Dermis blood vessel endothelial cell (primary cell): Measurements from ENCODE around the gene DBNL. TPM values are rescaled to one million over a fixed set of nuclear protein-coding genes. Genes with fewer than 3 reads are reported as not detected.

Experiments
- DNase-seq: peaks from one replicate; pipeline ENCODE4 v3.0.0; 2010
- total RNA-seq: library from RNA; depleted of rRNA; stranded (reverse); fragments of >200 nt; gene quantifications from 2 replicates; pipeline ENCODE4 v1.2.3, GENCODE V29; 2014

The DBNL gene
- total RNA-seq, 1 donor from 2014 or later, result 153 TPM

DNA sequence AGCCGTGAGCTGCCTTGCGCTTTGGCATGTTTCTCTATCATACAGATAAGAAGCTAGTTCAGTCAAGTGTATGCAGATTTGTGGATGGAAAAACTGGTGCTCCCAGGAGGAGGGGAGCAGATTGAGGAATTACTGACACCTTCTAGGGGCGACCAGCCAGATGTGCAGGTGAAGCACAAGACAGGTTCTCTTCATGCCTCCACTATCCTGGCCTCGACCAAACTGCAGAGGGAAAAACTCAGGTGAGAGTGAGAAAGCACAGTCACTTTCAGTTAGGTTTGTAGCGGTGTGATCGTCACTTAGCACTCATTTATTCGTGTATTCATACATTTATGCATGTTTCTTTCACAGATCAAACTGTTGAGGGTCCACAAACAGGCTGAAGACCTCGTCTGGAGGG lies 600 bp upstream of the DBNL start:
- no peak for DNase-seq

DNA sequence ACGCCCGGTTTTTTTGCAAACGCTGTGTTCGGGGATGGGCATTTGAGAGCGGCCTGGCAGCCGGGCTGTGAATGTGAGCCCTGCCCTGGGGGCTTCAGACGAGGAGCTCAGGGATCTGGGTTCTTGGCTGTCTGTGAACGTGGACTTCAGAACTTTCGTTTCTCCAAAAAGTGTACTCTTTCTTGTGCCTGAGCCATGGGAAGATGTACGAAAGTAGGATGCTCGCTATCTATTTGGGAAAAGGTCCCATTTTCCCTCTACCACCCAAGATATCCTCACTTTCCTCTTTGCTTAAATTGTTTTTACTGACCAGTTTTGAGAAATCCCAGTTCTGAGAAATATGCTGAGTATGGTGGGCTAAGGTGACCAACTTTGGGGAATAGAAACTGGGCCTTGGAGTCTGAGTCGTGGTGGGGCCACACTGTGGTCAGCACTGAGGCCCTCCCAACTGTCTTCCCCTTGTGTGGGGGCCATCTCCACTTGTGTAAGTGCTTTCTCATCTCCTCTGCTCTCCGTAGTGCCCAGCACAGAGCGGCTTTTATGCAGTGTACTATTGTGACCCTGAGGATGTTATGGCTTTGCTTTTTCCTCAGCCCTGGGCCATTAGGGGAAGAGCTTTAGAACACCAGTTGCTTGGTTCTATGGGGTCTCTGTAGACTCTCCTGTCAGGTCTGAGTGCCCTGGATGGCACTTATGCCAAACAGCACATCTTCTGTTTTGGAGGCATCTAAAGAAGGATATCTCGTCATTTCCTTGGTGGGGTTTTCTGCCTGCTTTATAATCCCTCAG lies 918 bp downstream of the DBNL start:
- no peak for DNase-seq

DNA sequence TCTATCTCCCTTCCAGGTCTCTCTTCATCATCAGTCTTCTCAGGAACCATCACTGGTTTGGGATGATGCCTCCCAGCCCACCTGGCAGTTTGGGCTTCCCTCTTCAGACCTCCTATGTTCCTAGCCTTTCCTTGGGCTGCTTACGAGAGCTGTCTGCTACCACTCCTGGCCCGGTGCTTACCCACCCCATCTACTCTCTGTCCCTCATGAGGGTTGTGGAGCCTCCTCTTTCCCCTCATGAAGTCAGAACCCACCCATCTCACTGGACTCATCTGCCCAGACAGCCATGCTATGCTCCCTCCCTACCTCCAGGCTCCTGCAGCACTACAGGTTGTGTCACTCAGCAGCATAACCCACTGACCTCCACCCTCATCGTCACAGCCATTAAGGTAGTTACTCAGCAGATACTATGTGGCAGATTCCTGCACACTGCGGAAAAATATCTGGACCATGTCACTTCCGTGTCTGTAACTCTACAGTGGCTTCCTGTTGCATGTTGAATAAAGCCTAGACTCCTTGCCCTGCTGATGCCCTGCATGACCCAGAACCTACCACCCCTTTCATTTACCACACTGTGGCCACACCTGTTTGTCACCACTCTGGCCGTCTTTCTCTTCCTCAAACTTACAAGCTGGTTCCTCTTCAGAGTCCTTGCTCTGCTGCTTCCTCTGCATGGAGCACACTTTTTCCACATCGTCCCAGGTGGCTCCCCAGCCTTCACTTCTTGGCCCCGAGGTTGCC lies 2.0 kb downstream of the DBNL start:
- peak; percentile 54 for DNase-seq

DNA sequence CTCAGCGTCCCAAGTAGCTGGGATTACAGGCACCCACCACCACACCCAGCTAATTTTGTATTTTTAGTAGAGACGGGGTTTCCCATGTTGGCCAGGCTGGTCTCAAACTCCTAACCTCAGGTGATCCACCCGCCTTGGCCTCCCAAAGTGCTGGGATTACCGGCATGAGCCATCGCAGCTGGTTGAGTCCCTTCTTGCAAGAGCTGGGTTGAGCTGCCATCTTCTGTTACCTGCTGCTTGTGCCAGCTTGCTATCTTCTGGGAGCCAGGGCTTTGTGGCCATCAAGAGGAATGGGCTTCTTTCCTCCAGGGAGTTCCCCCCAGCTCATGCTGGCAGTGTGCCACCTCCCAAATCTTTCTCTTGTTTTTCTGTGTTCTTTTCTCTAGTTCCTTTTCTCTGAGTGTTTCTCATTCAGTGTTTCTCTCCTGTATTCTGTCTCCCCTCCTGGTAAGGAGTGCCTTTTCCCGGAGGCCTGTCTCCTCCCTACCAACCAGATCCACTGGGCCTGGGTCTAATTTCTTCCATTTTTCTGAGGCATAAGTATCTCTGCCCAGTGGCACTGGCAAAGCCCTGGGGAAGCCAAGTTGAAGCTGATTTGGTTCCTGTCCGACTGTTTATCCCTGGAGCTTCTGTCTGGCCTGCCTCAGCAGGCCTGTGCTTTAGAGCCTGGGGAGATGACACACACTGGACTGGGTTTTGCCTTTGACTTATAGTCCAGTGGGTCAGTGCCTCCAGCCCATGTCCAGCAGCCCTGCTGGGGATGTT lies 3.7 kb downstream of the DBNL start:
- no peak for DNase-seq

DNA sequence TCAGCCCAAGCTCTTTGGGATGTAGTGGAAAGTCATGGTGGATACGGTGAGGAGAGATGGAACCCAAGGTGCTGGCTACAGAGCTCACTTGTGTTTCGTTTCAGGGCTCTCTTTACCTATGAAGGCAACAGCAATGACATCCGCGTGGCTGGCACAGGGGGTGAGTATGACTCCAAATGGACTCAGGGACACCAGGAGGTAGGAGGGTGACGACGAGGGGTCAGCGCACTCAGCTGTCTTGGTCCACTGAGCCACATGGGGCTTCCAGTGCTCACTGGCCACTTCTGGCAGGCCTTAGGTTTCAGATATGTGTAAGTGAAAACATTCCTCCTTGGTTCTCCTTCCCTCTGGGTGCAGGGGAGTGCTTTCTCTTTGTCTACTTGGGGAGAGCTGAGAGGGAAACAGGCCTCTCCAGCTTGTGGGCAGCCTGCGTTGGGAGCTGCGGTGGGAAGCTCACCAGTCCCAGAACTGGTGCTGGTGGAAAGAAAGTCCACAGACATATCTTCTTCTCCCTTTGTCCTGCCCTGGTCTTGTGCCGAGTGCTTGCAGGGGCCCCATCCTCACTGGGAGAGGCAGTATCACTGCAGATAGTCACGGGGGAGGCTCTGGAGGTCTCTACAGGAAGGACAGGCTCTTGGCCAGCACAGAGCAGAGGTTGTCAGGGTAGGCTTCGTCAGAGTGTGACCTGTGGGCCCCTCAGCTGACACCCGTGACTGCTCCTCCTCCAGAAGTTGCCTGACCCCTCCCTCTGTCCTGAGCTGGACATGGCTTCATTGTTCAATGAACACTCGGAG lies 5.8 kb downstream of the DBNL start:
- no peak for DNase-seq

DNA sequence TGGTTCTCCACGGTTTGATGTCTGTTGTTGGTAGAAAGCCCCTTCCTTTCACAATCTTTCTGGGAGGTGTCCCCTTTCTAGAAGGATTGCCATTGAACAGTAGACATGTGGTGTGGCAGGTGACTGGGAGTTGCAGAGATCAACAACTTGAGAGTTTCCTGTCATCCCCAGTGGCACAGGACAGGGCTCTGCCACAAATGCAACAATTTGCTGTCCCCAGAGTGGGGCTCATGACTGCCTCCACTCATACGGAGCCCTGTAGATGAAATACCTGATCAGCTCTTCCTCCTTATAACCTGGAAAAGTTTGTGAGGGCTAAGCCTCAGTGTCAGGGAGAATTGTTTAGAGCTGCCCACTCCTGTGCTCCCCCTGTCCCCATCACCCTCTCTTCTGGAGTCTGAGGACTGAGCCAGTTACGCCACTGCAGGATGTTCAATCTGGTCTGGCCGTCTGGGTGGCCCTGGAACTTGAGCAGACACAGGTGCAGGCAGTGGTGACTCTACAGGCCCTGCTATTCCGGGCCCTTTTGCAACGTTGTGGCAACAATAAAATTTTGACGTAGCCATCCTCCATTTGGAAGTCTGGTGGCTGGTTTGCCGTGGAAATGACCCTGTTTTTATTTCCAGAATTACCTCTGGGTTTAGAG lies 6.5 kb downstream of the DBNL start:
- DNase-seq, result no peak

DNA sequence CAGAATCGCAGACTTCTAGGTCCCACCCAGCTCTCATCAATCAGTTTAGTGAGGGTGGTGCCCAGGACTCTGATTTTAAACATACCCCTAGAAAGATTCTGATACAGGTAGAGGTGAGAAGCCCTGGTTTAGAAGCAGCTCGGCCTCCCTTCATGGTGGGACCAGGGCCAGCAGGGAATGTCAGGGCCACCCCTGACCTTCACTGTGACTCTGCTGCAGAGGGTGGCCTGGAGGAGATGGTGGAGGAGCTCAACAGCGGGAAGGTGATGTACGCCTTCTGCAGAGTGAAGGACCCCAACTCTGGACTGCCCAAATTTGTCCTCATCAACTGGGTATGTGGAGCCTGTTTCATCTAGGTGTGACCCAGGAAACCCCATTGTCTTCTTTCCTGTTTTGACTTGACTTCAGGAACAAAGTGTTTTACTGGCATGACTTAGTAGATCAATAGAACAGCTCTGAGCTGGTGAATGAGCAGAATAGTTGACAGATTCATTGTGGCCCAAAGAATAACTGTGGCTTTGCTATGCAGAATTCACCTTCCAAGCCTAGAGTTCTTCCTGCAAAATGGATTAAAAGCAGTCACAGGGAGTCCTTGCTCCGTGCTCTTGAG lies 7.2 kb downstream of the DBNL start:
- no peak for DNase-seq

DNA sequence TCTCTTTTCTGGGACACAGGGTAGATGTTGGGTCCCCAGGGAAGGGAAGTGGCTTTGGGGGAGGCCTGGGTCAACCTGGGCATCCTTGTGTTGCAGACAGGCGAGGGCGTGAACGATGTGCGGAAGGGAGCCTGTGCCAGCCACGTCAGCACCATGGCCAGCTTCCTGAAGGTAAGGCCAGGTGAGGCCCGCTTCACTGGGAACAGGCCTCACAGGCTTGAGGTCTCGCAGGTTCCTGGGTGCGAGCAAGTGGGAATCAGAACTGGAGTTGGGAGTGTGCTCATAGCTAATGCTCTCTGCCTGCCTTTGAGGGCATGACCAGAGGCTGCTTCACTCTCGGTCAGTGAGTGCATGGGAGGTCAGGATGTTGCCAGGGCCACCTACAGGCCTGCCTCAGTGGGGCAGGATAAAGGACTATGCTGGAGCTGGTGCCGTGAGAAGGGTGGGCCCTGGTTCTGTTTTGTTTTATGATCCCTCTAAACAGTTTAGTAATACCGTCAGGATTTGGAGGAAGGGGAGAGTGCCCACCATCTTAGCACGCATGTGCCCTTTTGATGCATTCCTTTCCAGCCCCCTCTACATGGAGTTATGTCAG lies 8.4 kb downstream of the DBNL start:
- DNase-seq, result no peak

DNA sequence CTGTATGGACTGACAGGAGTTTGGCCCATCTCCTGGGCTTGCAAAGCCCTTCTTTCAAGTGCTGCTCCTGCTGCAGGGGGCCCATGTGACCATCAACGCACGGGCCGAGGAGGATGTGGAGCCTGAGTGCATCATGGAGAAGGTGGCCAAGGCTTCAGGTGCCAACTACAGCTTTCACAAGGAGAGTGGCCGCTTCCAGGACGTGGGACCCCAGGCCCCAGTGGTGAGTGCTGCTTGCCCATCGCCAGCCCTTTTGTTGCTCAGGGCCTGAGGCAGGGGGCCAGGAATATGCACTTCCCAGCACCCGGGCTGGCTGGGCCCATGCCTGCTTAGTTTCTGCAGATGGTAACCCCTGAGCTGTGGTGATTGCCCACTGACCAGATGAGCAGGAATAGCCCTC lies 12.2 kb downstream of the DBNL start:
- no peak for DNase-seq

DNA sequence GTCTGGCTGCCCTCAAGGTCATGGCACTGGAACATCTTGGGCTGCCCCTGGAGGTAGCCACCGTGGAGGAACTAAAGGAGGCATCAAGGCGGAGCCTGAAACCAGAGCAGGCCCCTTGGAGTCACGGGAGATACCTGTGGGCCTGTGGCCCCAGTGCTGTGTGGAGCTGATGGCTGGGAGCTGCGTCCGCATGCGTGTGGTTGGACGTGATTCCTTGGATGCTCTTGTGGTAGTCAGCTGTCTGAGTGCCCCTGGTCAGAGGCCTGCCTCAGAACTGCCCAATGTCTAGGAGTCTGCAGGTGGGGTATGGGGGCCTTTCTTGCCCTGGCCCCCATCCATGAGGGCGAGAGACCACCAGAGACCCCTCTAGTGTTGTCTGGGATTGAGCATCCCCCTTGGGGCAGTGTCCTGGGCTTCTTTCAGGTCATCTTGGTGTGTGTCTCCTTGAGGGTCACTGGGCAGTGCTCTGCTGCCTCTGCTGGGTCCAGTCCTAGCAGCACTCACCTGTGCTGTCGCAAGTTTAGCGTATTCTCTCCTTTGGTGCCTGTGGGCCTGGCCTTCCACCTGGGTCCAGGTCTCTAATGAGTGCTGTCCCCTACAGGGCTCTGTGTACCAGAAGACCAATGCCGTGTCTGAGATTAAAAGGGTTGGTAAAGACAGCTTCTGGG lies 12.8 kb downstream of the DBNL start:
- DNase-seq, result no peak

DNA sequence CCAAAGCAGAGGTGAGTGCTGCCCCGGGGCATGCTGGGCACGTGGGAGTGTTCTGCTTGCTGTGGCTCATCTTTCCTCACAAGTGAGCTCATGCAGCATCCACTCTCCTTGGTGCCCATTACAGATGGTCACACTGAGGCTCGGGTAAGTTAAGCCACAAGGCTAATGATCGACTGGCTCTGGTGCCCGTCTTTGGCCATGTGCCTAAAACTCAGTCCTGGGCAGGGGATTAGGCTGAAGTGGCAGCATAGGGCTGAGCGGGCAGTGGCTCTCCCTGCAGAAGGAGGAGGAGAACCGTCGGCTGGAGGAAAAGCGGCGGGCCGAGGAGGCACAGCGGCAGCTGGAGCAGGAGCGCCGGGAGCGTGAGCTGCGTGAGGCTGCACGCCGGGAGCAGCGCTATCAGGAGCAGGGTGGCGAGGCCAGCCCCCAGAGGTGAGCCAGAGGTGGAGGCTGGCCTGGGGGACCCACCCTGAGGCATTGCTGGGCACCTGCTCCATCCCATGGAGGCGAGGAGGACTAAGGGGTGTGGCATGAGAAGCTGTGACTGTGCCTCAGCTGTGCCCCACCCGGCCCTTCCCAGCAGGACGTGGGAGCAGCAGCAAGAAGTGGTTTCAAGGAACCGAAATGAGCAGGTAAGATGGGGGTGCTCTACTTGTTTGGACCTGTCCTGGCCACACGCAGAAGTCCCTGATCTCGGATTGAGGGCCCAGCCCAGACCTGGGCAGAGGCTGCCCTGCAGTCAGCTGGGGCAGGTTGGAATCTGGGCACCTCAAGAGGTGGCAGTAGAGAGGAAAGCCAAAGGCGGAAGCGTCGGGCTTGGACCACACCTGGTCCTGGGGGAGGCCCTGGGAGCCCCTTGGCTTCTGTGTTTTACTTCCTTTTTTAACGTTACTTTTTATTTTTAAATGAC lies 13.6 kb downstream of the DBNL start:
- no peak for DNase-seq

DNA sequence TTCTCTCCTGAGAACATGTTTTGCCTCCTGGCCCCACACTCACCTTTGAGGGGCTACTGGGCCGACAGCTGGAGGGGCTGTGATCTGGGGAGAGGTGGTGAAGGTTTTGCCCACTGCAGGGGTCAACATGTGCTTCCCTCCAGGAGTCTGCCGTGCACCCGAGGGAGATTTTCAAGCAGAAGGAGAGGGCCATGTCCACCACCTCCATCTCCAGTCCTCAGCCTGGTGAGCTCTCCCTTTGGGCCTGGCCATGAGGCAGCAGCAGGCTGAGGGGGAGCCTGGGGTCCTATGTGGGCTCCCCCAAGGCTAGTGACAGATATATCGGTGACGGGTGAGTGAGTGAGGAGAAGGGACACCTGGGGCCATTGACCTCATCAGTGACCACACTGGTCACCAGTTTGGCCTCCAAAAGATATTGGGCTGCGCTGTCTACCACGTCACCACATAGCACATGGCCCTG lies 14.3 kb downstream of the DBNL start:
- DNase-seq, result no peak

DNA sequence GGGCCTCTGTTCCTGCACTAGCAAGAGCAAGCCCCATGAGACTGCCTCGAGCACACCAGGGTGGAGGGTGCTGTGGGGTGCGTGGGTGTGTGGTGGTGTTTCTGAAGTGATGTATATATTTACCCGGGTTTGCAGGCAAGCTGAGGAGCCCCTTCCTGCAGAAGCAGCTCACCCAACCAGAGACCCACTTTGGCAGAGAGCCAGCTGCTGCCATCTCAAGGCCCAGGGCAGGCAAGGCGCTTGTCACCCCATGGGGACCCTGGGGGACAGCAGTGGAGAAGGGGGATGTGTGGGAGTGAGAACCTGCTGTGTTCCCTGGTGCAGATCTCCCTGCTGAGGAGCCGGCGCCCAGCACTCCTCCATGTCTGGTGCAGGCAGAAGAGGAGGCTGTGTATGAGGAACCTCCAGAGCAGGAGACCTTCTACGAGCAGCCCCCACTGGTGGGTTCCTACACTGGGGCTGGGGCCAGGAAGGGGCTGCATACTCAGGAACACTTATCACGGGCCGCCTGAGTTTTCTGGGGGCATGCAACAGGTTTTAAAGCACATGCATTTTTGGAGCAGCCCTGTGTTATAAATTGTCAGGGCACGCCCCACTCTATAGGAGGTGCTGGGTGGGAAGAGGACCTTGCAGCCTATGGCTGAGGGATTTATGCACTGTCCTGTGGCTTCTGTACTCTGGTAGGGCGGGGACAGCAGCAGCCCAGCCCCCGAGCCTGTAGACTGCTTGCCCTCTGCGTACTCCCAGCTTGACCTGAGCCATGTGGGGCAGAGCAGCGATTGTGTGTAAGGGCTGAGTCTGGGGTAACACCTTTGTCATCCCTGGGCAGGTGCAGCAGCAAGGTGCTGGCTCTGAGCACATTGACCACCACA lies 15.0 kb downstream of the DBNL start:
- no peak for DNase-seq

DNA sequence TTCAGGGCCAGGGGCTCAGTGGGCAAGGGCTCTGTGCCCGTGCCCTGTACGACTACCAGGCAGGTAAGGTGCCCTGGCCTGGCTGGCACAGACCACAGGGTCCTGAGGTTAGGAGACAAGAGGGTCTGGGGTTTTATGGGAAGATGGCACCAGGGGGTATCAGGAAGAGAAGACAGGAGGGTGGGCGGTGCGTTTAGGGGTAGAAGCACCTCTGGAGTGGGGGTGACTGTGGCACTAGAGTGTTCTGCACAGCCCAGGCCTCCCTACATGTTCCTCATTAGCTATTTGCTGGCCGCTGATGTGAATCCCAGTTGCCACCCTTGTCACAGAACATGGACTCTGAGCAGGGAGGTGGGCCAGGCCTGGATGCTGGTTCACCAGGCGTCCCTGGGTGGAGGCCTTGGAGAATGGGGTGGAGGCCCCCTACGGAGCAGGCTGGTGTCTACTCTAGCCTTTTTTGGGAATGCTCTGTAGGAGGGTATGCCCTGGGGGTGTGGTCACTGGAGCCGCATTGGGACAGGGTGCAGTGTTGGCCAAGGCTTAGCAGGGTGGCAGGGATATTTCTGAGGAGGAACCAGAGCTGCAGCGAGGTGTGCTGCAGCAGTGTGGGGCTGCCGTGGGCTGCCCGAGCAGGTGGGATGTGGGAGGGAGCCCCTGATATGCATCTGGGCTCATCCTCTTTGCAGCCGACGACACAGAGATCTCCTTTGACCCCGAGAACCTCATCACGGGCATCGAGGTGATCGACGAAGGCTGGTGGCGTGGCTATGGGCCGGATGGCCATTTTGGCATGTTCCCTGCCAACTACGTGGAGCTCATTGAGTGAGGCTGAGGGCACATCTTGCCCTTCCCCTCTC lies 15.8 kb downstream of the DBNL start:
- no peak for DNase-seq

DNA sequence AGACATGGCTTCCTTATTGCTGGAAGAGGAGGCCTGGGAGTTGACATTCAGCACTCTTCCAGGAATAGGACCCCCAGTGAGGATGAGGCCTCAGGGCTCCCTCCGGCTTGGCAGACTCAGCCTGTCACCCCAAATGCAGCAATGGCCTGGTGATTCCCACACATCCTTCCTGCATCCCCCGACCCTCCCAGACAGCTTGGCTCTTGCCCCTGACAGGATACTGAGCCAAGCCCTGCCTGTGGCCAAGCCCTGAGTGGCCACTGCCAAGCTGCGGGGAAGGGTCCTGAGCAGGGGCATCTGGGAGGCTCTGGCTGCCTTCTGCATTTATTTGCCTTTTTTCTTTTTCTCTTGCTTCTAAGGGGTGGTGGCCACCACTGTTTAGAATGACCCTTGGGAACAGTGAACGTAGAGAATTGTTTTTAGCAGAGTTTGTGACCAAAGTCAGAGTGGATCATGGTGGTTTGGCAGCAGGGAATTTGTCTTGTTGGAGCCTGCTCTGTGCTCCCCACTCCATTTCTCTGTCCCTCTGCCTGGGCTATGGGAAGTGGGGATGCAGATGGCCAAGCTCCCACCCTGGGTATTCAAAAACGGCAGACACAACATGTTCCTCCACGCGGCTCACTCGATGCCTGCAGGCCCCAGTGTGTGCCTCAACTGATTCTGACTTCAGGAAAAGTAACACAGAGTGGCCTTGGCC lies 16.6 kb downstream of the DBNL start:
- no peak for DNase-seq

DNA sequence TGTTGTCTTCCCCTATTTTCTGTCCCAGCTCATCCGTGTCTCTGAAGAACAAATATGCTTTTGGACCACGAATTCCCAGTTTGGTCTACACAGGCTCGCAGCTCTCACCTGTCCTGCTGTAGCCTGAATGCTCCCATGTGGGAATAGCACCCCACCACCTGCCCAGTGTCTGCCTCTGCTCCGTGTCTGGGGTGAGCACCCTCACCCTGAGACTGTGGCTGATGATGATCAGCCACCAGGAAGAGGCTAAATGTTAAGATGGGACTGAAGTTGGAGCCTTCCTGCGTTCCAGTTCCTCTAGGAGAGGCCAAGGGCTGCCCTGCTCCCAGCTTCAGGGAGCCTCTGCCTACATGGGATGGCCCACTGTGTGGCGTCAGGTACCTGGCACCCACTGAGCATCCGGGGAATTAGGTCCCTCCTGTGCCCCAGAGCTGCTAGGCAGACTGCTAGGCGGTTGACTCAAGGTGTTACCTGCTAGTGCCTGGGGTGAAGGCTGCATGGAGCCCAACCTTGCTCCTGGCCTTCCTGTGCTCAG lies 17.2 kb downstream of the DBNL start:
- no peak for DNase-seq
